Transverse colon (tissue), 4 donors: ENCODE data around the gene DEK. TPM values are rescaled to one million over a fixed set of nuclear protein-coding genes. Genes with fewer than 3 reads are reported as not detected.

ENCODE experiments used
- DNase-seq: peaks from one replicate; pipeline ENCODE4 v3.0.0-alpha.2; 2019
- H3K27ac ChIP-seq, 4 donors: fragments of 200-600 bp; sonication (generic); 2 replicates each; pipeline ENCODE4 v1.5.1; 2016 to 2018; ENCODE audit warnings: inconsistent platforms in 4 of 4
- H3K27me3 ChIP-seq: fragments of 200-600 bp; sonication (generic); 2 replicates; pipeline ENCODE4 v1.5.1; 2017; ENCODE audit warnings: inconsistent platforms
- H3K36me3 ChIP-seq, 4 donors: fragments of 200-600 bp; sonication (generic); 2 replicates each; pipeline ENCODE4 v1.5.1; 2017 to 2019; ENCODE audit warnings: inconsistent platforms in 4 of 4
- H3K4me1 ChIP-seq, 4 donors: fragments of 200-600 bp; sonication (generic); 2 replicates each; pipeline ENCODE4 v1.5.1; 2017 to 2020; ENCODE audit warnings: inconsistent platforms in 4 of 4
- H3K4me3 ChIP-seq, 4 donors: fragments of 200-600 bp; sonication (generic); 1 replicate in 1 of 4; 2 replicates in 3 of 4; pipeline versions ENCODE4 v1.5.1 to v1.6.1; 2017 to 2019; ENCODE audit warnings: inconsistent platforms in 4 of 4
- H3K9me3 ChIP-seq, 2 donors: fragments of 200-600 bp; sonication (generic); 2 replicates each; pipeline ENCODE4 v1.5.1; 2017 to 2019; ENCODE audit warnings: inconsistent platforms in 2 of 2
- EP300 ChIP-seq: sonication (generic); formaldehyde crosslinking; IDR thresholded peaks from one replicate; pipeline ENCODE4 v1.6.1; 2017; ENCODE audit warnings: antibody characterized with exemption, low read depth
- POLR2A ChIP-seq: fragments of 450-650 bp; IDR thresholded peaks from one replicate; pipeline ENCODE4 v1.6.1; 2016; ENCODE audit warnings: antibody characterized with exemption, mild to moderate bottlenecking, moderate library complexity
- POLR2AphosphoS5 ChIP-seq, 3 donors: sonication (generic); formaldehyde crosslinking; IDR thresholded peaks; one replicate each; pipeline ENCODE4 v1.6.1; 2016; ENCODE audit warnings: antibody characterized with exemption in 3 of 3
- WGBS, 2 donors: methylation state at CpG; one replicate each; pipeline ENCODE4 v1.1.5; 2018; ENCODE audit warnings: low coverage in 1 of 2; 5-methylcytosine and 5-hydroxymethylcytosine counted together
- in situ Hi-C, 4 donors: fragments of 200-750 bp; cut with MboI; loops; one replicate each; pipeline versions ENCODE4 v1.15.0 to v1.15.1; 2017; ENCODE audit warnings: low sequenced_read_pairs in 3 of 4, low pct_ligation_motif_present in 1 of 4, low pct_unique_long_range_greater_than_20kb in 1 of 4
- intact Hi-C: fragments of 100-400 bp; cut with DNase I; formaldehyde crosslinking; loops from one replicate; pipeline ENCODE4 v1.15.1; 2023; ENCODE audit warnings: low total_unique reads
- total RNA-seq, 4 donors: library from RNA; depleted of rRNA; stranded (reverse); fragments of >200 nt; gene quantifications; one replicate each; pipeline ENCODE4 v1.1.0, GENCODE V29; 2016
- TF ChIP-seq, protein P1 (sequence below), 5 experiments: fragments of 200-600 bp in 3 of 5; fragments of 450-650 bp in 2 of 5; sonication (generic) in 3 of 5; IDR thresholded peaks; 1 replicate in 2 of 5; 2 replicates in 3 of 5; pipeline ENCODE4 v1.5.1; 2016 to 2017; ENCODE audit warnings: antibody characterized with exemption in 5 of 5, inconsistent platforms in 3 of 5, mild to moderate bottlenecking in 2 of 5, moderate library complexity in 1 of 5

DEK gene
- total RNA-seq, 4 donors from 2014 or later: 96.9 to 175 (median 111) TPM

DNA sequence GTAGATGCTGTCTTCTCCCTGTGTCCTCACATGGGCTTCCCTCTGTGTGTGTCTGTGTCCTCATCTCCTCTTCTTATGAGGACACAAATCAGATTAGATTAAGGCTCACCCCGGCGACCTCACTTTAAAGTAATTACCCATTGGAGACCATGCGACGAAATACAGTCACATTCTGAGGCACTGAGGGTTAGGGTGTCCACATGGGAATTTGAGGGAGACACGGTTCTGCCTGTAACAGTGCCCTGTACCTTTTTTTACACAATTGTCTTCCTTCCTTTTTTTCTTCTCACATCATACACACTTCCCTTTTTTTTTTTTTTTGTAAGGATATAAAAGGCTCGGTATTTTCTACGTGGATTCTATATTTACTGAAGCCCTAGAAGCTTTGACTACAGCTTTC lies 48.9 kb downstream of the DEK start:
- Histone ChIP-seq H3K4me3 (no peak overlapping the region), H3K4me1 (no peaks in the 10 kb centered on the region), H3K27ac (no peak overlapping the region), H3K9me3 (no peaks in the 10 kb centered on the region), H3K36me3 (peaks cover 0 to 7% (median 3%) of the 10 kb centered on the region in 4 donors), H3K27me3 (no peaks in the 10 kb centered on the region)
- TF ChIP-seq, protein P1, sequence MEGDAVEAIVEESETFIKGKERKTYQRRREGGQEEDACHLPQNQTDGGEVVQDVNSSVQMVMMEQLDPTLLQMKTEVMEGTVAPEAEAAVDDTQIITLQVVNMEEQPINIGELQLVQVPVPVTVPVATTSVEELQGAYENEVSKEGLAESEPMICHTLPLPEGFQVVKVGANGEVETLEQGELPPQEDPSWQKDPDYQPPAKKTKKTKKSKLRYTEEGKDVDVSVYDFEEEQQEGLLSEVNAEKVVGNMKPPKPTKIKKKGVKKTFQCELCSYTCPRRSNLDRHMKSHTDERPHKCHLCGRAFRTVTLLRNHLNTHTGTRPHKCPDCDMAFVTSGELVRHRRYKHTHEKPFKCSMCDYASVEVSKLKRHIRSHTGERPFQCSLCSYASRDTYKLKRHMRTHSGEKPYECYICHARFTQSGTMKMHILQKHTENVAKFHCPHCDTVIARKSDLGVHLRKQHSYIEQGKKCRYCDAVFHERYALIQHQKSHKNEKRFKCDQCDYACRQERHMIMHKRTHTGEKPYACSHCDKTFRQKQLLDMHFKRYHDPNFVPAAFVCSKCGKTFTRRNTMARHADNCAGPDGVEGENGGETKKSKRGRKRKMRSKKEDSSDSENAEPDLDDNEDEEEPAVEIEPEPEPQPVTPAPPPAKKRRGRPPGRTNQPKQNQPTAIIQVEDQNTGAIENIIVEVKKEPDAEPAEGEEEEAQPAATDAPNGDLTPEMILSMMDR (IDR thresholded peaks at IDR 0.05): no peak
- TF ChIP-seq POLR2AphosphoS5 (IDR thresholded peaks at IDR 0.05) (no peak), POLR2A (no peak), EP300 (no peak)
- in situ Hi-C loops (no loop called here), intact Hi-C loops (no loop called here)
- DNase-seq: no peak
- 66 to 92% methylated on average over 6 to 7 of the region's 7 CpGs for WGBS, 2 donors

DNA sequence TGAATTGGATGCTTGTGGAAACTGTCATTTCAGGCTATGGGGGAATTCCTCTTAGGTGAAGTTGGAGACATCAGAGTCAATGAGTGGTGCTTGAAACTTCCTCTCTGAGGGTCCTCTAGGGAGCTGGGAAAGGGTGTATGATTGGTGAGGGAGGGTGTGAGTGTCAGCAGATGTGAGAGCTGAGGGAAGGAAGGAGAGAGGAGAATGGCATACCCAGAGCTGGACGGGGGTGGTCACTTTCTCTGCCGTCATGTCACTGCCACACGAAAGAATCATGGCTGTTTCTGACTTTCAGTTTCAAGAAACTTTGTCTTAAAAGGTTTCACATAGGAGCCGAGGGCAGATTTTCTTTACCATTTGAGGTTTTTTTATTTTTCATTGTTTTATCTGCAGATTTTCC lies 50.3 kb downstream of the DEK start:
- no peak for TF ChIP-seq EP300
- WGBS, 2 donors: 60 to 73% methylated on average over 4 of the region's 4 CpGs
- Histone ChIP-seq H3K27me3 (no peaks in the 10 kb centered on the region), H3K4me3 (no peak overlapping the region), H3K9me3 (no peaks in the 10 kb centered on the region), H3K4me1 (peaks cover 0 to 3% (median 0%) of the 10 kb centered on the region in 4 donors), H3K36me3 (peaks cover 0 to 7% (median 3%) of the 10 kb centered on the region in 4 donors), H3K27ac (no peak overlapping the region)
- in situ Hi-C loops (no loop called here), intact Hi-C loops (no loop called here)
- no peak for DNase-seq

DNA sequence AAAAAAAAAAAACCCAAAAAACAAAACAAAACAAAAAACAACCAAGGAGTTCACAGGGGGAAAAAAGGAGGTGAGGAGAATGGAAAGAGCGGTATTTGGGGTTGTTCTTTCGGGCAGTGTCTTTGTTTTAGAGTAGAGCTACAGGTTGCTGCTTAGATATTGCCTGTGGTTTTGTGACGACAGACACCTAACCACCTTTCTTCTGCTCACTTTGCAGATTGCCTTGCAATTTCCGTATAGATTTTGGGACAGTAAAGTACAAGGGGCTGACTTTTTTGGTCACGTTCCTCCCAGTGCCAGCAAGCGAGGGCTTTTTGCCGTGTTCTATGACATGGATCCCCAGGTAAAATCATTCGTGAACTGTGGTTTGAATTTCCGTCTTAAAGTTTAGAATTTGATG lies 50.9 kb downstream of the DEK start:
- Histone ChIP-seq H3K27ac (no peak overlapping the region), H3K36me3 (peaks cover 0 to 6% (median 2%) of the 10 kb centered on the region in 4 donors), H3K27me3 (no peaks in the 10 kb centered on the region), H3K4me1 (peaks cover 0 to 3% (median 0%) of the 10 kb centered on the region in 4 donors), H3K4me3 (no peak overlapping the region), H3K9me3 (no peaks in the 10 kb centered on the region)
- intact Hi-C loops (no loop called here), in situ Hi-C loops (no loop called here)
- DNase-seq: no peak
- WGBS, 2 donors: 84 to 94% methylated on average over 5 to 9 of the region's 9 CpGs
- no peak for TF ChIP-seq POLR2AphosphoS5 (IDR thresholded peaks at IDR 0.05)
- TF ChIP-seq, protein P1 (IDR thresholded peaks at IDR 0.05): no peak
- no peak for TF ChIP-seq POLR2A
- TF ChIP-seq EP300: no peak

DNA sequence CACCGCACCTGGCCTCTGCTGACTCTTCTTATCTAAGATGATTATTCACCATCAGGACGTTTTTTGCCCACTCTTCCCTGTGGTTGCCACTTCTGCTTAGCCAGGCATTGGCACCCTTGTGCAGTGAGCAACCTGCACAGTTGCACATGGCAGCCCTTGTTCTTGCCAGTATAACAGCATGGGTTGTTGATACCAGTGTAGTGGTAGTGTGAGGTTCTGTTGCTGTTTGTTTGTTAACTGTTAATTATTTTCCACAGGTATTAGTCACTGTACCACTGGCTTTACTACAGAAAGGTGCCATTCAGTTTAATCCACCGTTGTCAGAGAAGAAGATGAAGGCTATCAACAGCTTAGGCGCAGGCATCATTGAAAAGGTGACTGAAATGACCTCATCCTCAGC lies 52.1 kb downstream of the DEK start:
- Histone ChIP-seq H3K9me3 (no peaks in the 10 kb centered on the region), H3K4me1 (peaks cover 0 to 3% (median 0%) of the 10 kb centered on the region in 4 donors), H3K27me3 (no peaks in the 10 kb centered on the region), H3K36me3 (peaks cover 0 to 3% (median 0%) of the 10 kb centered on the region in 4 donors), H3K4me3 (no peak overlapping the region), H3K27ac (no peak overlapping the region)
- no peak for DNase-seq
- 81 to 88% methylated on average over 4 of the region's 4 CpGs for WGBS, 2 donors
- in situ Hi-C loops: no loop called here
- TF ChIP-seq, protein P1 (IDR thresholded peaks at IDR 0.05): no peak
- intact Hi-C loops: no loop called here

DNA sequence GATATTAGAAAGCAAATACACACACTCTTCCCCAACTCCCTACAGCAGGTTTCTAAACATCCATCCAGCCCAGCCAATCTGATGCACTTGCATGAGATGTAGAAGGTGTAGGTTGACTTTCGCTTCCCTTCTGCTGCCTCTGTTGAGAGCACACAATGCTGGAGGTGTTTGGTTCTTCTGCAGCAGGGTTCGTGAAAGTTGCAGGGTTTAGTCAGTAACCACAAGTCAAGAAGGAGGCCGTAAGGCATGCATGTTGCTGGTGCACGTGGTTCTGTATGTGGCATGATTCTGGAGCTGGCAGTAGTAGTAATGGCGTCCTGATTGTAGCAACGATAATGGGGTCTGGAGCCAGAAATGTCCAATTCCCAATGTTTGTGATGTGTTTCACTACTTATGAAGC lies 53.0 kb downstream of the DEK start:
- no peaks in the 10 kb centered on the region for H3K9me3 ChIP-seq

More for the DNA sequence above, 53.0 kb downstream of the DEK start:
- Histone ChIP-seq H3K36me3 (peaks cover 0 to 7% (median 0%) of the 10 kb centered on the region in 4 donors), H3K27me3 (no peaks in the 10 kb centered on the region), H3K4me1 (peaks cover 0 to 3% (median 0%) of the 10 kb centered on the region in 4 donors), H3K4me3 (no peak overlapping the region), H3K27ac (no peak overlapping the region)
- WGBS, 2 donors: 71 to 100% methylated on average over 2 to 6 of the region's 6 CpGs
- in situ Hi-C loops: no loop called here
- TF ChIP-seq, protein P1 (IDR thresholded peaks at IDR 0.05): no peak
- TF ChIP-seq EP300 (no peak), POLR2AphosphoS5 (IDR thresholded peaks at IDR 0.05) (no peak), POLR2A (no peak)
- intact Hi-C loops: no loop called here
- no peak for DNase-seq
